Nephron progenitor cell (in vitro differentiated cells): Measurements from ENCODE around the gene MROH8.
"Not testable (repeated sequence)": the region's sequence is repeated elsewhere in the genome, so short reads cannot be mapped to it uniquely, and the experiment has no call there.

Source experiments
- DNase-seq: peaks from one replicate; pipeline ENCODE4 v3.0.0; 2021
- H3K27ac Mint-ChIP-seq: 2 replicates; pipeline ENCODE4 v1.8.0; 2021; ENCODE audit warnings: mild to moderate bottlenecking, moderate library complexity, mixed read lengths
- H3K27me3 Mint-ChIP-seq: 2 replicates; pipeline ENCODE4 v1.8.0; 2021; ENCODE audit warnings: mild to moderate bottlenecking, low read depth, mixed read lengths; ENCODE audit not compliant: poor library complexity
- H3K36me3 Mint-ChIP-seq: 2 replicates; pipeline ENCODE4 v1.8.0; 2021; ENCODE audit warnings: low read depth, mixed read lengths
- H3K4me1 Mint-ChIP-seq: 2 replicates; pipeline ENCODE4 v1.8.0; 2021; ENCODE audit warnings: mixed read lengths
- H3K4me3 Mint-ChIP-seq: 2 replicates; pipeline ENCODE4 v1.8.0; 2021; ENCODE audit warnings: mild to moderate bottlenecking, moderate library complexity, mixed read lengths
- H3K9me3 Mint-ChIP-seq: 2 replicates; pipeline ENCODE4 v1.8.0; 2021; ENCODE audit warnings: mild to moderate bottlenecking, moderate library complexity, mixed read lengths
- TF ChIP-seq, protein P1 (sequence below): fragments of 200-600 bp; sonication (generic); IDR thresholded peaks from 2 replicates; pipeline ENCODE4 v1.5.0; 2021; ENCODE audit warnings: antibody characterized with exemption

MROH8 gene

DNA sequence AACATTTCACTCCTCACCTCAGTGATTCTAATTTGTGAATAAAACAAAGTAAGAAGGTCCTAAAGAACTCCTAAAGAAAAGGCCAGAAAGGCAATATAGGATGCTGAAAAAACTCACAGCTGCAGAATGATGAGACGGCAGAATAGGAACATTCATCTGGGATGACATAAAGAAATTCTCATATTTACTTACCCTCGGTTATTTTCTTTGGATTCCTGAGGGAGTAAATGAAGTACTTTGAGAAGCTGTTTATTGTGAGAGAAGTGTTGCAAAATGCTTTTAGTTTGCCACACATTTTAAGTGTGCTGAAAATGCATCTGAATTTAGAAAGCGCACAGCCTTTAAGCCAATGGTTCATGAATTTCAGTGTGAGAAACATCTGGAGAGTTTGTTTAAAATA is 47.9 kb downstream of the MROH8 start:
- DNase-seq, result no peak
- H3K4me3 Mint-ChIP-seq, result no peak overlapping the region
- H3K4me1 Mint-ChIP-seq, result no peaks in the 10 kb centered on the region
- no peak overlapping the region for H3K27ac Mint-ChIP-seq
- H3K9me3 Mint-ChIP-seq, result peaks cover 12% of the 10 kb centered on the region
- TF ChIP-seq, protein P1, sequence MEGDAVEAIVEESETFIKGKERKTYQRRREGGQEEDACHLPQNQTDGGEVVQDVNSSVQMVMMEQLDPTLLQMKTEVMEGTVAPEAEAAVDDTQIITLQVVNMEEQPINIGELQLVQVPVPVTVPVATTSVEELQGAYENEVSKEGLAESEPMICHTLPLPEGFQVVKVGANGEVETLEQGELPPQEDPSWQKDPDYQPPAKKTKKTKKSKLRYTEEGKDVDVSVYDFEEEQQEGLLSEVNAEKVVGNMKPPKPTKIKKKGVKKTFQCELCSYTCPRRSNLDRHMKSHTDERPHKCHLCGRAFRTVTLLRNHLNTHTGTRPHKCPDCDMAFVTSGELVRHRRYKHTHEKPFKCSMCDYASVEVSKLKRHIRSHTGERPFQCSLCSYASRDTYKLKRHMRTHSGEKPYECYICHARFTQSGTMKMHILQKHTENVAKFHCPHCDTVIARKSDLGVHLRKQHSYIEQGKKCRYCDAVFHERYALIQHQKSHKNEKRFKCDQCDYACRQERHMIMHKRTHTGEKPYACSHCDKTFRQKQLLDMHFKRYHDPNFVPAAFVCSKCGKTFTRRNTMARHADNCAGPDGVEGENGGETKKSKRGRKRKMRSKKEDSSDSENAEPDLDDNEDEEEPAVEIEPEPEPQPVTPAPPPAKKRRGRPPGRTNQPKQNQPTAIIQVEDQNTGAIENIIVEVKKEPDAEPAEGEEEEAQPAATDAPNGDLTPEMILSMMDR, result no peak
- peaks cover 2% of the 10 kb centered on the region for H3K27me3 Mint-ChIP-seq
- H3K36me3 Mint-ChIP-seq, result no peaks in the 10 kb centered on the region

DNA sequence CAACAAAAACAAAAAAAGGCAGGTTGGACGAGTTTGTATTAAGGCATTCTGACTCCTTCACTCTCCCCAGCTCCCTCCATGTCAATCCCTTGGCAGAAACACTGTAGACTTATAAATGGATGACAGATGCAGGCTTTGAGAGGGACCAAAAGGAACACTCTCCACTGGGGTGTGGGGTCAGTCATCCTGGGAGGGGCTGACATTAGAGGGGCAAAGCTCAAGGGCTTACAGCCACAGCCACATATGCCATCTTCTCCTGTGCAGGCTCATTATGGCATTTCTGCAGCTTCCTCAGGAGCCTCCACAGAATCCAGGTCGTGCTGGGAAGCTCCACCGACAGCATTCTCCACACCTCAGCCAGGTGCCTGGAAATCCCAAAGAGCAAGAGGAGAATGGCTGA is 50.5 kb downstream of the MROH8 start:
- no peaks in the 10 kb centered on the region for H3K4me1 Mint-ChIP-seq
- H3K27ac Mint-ChIP-seq, result no peak overlapping the region
- TF ChIP-seq, protein P1, result no peak
- no peaks in the 10 kb centered on the region for H3K36me3 Mint-ChIP-seq
- H3K9me3 Mint-ChIP-seq, result peaks cover 17% of the 10 kb centered on the region
- H3K27me3 Mint-ChIP-seq, result no peaks in the 10 kb centered on the region
- DNase-seq, result no peak
- H3K4me3 Mint-ChIP-seq, result no peak overlapping the region

DNA sequence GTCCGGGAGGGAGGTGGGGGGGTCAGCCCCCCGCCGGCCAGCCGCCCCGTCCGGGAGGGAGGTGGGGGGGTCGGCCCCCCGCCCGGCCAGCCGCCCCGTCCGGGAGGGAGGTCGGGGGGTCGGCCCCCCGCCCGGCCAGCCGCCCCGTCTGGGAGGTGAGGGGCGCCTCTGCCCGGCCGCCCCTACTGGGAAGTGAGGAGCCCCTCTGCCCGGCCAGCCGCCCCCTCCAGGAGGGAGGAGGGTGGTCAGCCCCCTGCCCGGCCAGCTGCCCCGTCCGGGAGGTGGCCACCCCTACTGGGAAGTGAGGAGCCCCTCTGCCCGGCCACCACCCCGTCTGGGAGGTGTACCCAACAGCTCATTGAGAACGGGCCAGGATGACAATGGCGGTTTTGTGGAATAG is 53.1 kb downstream of the MROH8 start:
- not testable (repeated sequence) for H3K4me3 Mint-ChIP-seq, H3K27me3 Mint-ChIP-seq, DNase-seq, H3K4me1 Mint-ChIP-seq, H3K27ac Mint-ChIP-seq, H3K36me3 Mint-ChIP-seq
- peaks cover 22% of the 10 kb centered on the region for H3K9me3 Mint-ChIP-seq

DNA sequence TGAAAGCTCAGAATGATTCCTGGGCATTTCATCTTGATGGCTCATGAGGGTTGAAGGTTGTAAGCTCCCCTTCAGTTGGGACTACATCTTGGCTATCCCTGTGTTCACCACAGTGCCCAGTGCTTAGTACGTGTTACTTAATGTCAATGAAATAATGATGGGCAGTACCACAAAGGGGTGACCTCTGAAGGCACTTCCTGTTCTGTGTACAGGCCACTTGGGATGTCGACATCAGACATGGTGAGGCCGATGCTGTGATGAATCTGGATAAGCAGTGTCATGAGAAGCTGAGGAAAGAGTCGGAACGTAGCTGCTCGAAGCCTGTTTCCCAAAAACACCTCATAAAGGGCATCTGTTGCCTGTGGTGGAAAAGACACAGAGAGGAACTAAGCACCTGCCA is 55.9 kb downstream of the MROH8 start:
- no peaks in the 10 kb centered on the region for H3K27me3 Mint-ChIP-seq
- H3K9me3 Mint-ChIP-seq, result peaks cover 18% of the 10 kb centered on the region
- H3K27ac Mint-ChIP-seq, result no peak overlapping the region
- H3K4me3 Mint-ChIP-seq, result no peak overlapping the region
- H3K36me3 Mint-ChIP-seq, result no peaks in the 10 kb centered on the region
- TF ChIP-seq, protein P1, result no peak
- no peaks in the 10 kb centered on the region for H3K4me1 Mint-ChIP-seq
- DNase-seq, result no peak

DNA sequence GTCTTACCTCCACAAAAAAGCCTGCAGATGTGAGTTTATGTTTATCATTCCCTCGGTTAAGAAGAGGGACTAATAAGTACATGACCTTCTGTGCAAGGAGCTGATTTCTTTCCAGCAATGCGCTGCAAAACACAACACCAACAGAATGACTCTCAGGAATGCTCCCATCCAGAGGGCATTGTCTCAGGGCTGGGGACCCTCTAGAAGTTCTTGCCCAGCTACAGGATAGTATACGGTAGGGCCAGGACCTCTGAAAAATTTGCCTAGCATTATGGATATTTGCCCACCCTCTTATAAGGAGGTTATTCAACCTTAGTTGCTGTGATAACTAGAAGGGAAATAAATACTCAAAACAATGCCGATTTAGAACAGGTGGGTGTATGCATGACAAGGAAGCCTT is 58.9 kb downstream of the MROH8 start:
- peaks cover 10% of the 10 kb centered on the region for H3K9me3 Mint-ChIP-seq
- no peak for DNase-seq
- no peak overlapping the region for H3K4me3 Mint-ChIP-seq
- TF ChIP-seq, protein P1, result no peak
- H3K27me3 Mint-ChIP-seq, result no peaks in the 10 kb centered on the region
- H3K36me3 Mint-ChIP-seq, result peaks cover 5% of the 10 kb centered on the region
- no peaks in the 10 kb centered on the region for H3K4me1 Mint-ChIP-seq
- H3K27ac Mint-ChIP-seq, result no peak overlapping the region

DNA sequence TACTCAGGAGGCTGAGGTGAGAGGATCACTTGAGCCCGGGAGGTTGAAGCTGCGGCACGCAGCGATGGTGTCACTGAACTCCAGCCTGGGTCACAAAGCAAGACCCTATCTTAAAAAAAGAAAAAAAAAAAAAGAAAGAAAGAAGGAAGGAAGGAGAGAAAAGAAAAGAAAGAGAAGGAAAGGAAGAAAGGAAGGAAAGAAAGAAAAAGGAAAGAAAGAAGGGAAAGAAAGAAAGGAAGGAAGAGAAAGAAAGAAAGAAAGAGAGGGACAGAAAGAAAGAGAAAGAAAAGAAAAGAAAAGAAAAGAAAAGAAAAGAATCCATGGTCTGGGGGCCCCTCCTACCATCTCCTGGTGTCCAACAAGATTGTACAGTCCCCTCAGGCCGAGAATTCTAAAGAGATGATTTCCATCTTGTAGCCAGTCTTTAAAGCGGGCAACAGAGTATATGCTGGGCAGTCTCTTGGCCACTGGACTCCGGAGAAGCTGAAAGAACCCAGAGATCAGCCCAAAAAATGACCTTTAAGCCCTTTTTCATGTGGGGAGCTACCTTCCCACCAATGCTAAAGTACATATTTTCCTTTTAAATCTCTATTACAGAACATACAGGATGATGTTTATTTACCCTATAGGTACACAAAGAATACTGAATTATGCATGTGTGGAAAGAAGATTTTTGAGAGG is 59.9 kb downstream of the MROH8 start:
- no peaks in the 10 kb centered on the region for H3K4me1 Mint-ChIP-seq

More for the DNA sequence above, 59.9 kb downstream of the MROH8 start:
- no peak overlapping the region for H3K27ac Mint-ChIP-seq
- DNase-seq, result no peak
- peaks cover 6% of the 10 kb centered on the region for H3K9me3 Mint-ChIP-seq
- TF ChIP-seq, protein P1, result no peak
- no peak overlapping the region for H3K4me3 Mint-ChIP-seq
- peaks cover 1% of the 10 kb centered on the region for H3K27me3 Mint-ChIP-seq
- H3K36me3 Mint-ChIP-seq, result peaks cover 5% of the 10 kb centered on the region
